CD14-positive monocyte (primary cell): ENCODE measurements around the gene CDH13. TPM values are rescaled to one million over a fixed set of nuclear protein-coding genes. Genes with fewer than 3 reads are reported as not detected.

Experiments
- DNase-seq, 3 donors: peaks; one replicate each; pipeline ENCODE4 v3.0.0-alpha.2; 2011 to 2022
- H2AFZ ChIP-seq: 2 replicates; pipeline ENCODE4 v1.6.0; 2012; ENCODE audit warnings: mild to moderate bottlenecking, low read depth, low read length, inconsistent platforms; ENCODE audit not compliant: insufficient read depth, poor library complexity, severe bottlenecking
- H3K27ac ChIP-seq, 2 donors: 1 replicate in 1 of 2; 2 replicates in 1 of 2; pipeline ENCODE4 v1.5.1; 2012 to 2013; ENCODE audit warnings: low read length in 2 of 2, control low read depth in 1 of 2, inconsistent platforms in 1 of 2, low read depth in 1 of 2, mild to moderate bottlenecking in 1 of 2
- H3K27me3 ChIP-seq, 2 donors: one replicate each; pipeline versions ENCODE4 v1.6.0 to v1.6.1; 2011 to 2013; ENCODE audit warnings: low read length in 2 of 2; ENCODE audit not compliant: control insufficient read depth in 2 of 2, insufficient read depth in 2 of 2
- H3K36me3 ChIP-seq, 2 donors: replicated peaks in 1 of 2; 1 replicate in 1 of 2; 2 replicates in 1 of 2; pipeline versions ENCODE4 v1.5.1 to v1.6.1; 2012 to 2013; ENCODE audit warnings: low read length in 2 of 2, control low read depth in 1 of 2, inconsistent platforms in 1 of 2, mild to moderate bottlenecking in 1 of 2; ENCODE audit not compliant: insufficient read depth in 2 of 2, control insufficient read depth in 1 of 2
- H3K4me1 ChIP-seq, 2 donors: 1 replicate in 1 of 2; 2 replicates in 1 of 2; pipeline versions ENCODE4 v1.5.1 to v1.6.1; 2012 to 2013; ENCODE audit warnings: low read length in 2 of 2, control low read depth in 1 of 2, inconsistent platforms in 1 of 2, mild to moderate bottlenecking in 1 of 2, moderate library complexity in 1 of 2; ENCODE audit not compliant: insufficient read depth in 2 of 2, control insufficient read depth in 1 of 2
- H3K4me2 ChIP-seq: replicated peaks from 2 replicates; pipeline ENCODE3; 2012; ENCODE audit warnings: low read length, moderate library complexity, mild to moderate bottlenecking; ENCODE audit not compliant: poor library complexity, severe bottlenecking; ENCODE audit errors: extremely low read depth
- H3K4me3 ChIP-seq, 3 experiments: fragments of 200-600 bp in 1 of 3; sonication (generic) in 1 of 3; replicated peaks in 1 of 3; 1 replicate in 2 of 3; 2 replicates in 1 of 3; pipeline ENCODE4 v1.5.1; 2011 to 2013; ENCODE audit warnings: low read length in 3 of 3, mild to moderate bottlenecking in 3 of 3, control low read depth in 2 of 3, low read depth in 2 of 3, inconsistent platforms in 1 of 3, moderate library complexity in 1 of 3
- H3K79me2 ChIP-seq: 2 replicates; pipeline ENCODE4 v1.6.0; 2012; ENCODE audit warnings: mild to moderate bottlenecking, control low read depth, inconsistent platforms, low read length, moderate library complexity; ENCODE audit not compliant: insufficient read depth
- H3K9ac ChIP-seq: 2 replicates; pipeline ENCODE4 v1.6.0; 2017; ENCODE audit warnings: low read length, mild to moderate bottlenecking; ENCODE audit not compliant: insufficient read depth, poor library complexity, severe bottlenecking
- H3K9me3 ChIP-seq, 2 donors: replicated peaks in 1 of 2; 1 replicate in 1 of 2; 2 replicates in 1 of 2; pipeline versions ENCODE4 v1.5.1 to v1.6.1; 2012 to 2013; ENCODE audit warnings: low read length in 2 of 2, control low read depth in 1 of 2; ENCODE audit not compliant: control insufficient read depth in 1 of 2, insufficient read depth in 1 of 2
- H4K20me1 ChIP-seq: 2 replicates; pipeline ENCODE4 v1.6.0; 2012; ENCODE audit warnings: mild to moderate bottlenecking, low read length, control low read depth, moderate library complexity; ENCODE audit not compliant: insufficient read depth
- H3K27ac Mint-ChIP-seq, 7 donors: one replicate each; pipeline ENCODE4 v1.8.0; 2020; ENCODE audit warnings: mild to moderate bottlenecking in 7 of 7, mixed read lengths in 7 of 7, moderate library complexity in 6 of 7, inconsistent platforms in 2 of 7
- H3K27me3 Mint-ChIP-seq, 3 donors: one replicate each; pipeline ENCODE4 v1.8.0; 2021 to 2022; ENCODE audit warnings: low read depth in 3 of 3, mild to moderate bottlenecking in 3 of 3, mixed read lengths in 3 of 3, moderate library complexity in 3 of 3, inconsistent platforms in 1 of 3
- H3K36me3 Mint-ChIP-seq, 2 donors: one replicate each; pipeline ENCODE4 v1.8.0; 2020; ENCODE audit warnings: mixed read lengths in 2 of 2, inconsistent platforms in 1 of 2, mild to moderate bottlenecking in 1 of 2
- H3K4me1 Mint-ChIP-seq: one replicate; pipeline ENCODE4 v1.8.0; 2020; ENCODE audit warnings: mild to moderate bottlenecking, mixed read lengths
- H3K4me3 Mint-ChIP-seq, 2 donors: one replicate each; pipeline ENCODE4 v1.8.0; 2020; ENCODE audit warnings: mild to moderate bottlenecking in 2 of 2, mixed read lengths in 2 of 2, moderate library complexity in 1 of 2
- H3K9me3 Mint-ChIP-seq, 7 donors: one replicate each; pipeline ENCODE4 v1.8.0; 2020 to 2022; ENCODE audit warnings: mixed read lengths in 7 of 7, mild to moderate bottlenecking in 6 of 7, moderate library complexity in 6 of 7, inconsistent platforms in 2 of 7
- WGBS: methylation state at CpG from one replicate; pipeline ENCODE4 v1.1.5; 2013; ENCODE audit warnings: missing lambda C conversion rate; ENCODE audit not compliant: insufficient coverage; 5-methylcytosine and 5-hydroxymethylcytosine counted together
- intact Hi-C, 2 donors: fragments of 100-400 bp; cut with micrococcal nuclease; formaldehyde crosslinking; loops; one replicate each; pipeline versions ENCODE4 v1.15.0 to v1.15.1; 2023
- polyA plus RNA-seq, 3 donors: library from polyadenylated mRNA; depleted of rRNA in 1 of 3; unstranded in 2 of 3; stranded (reverse) in 1 of 3; fragments of 300-500 nt in 2 of 3; fragments of >200 nt in 1 of 3; fragmentation: Illumina TruSeq in 2 of 3; gene quantifications; 1 replicate in 2 of 3; 2 replicates in 1 of 3; pipeline ENCODE4 v1.2.3, GENCODE V29; 2012 to 2021
- TF ChIP-seq, protein P1 (sequence below): fragments of 200-600 bp; IDR thresholded peaks from one replicate; pipeline ENCODE4 v1.8.0; 2022; ENCODE audit warnings: antibody characterized with exemption, mild to moderate bottlenecking

CDH13 gene
- polyA plus RNA-seq, 3 donors: 0.13 to 0.19 TPM; not detected in 1

GRCh38 chr16:82660075-82660645 is 33.4 kb downstream of the CDH13 start:
- no peaks in the 10 kb centered on the region for H3K9me3 ChIP-seq
- no peak overlapping the region for H3K9ac ChIP-seq
- no peak overlapping the region for H3K4me3 ChIP-seq
- no peaks in the 10 kb centered on the region for H3K9me3 Mint-ChIP-seq
- TF ChIP-seq, protein P1, sequence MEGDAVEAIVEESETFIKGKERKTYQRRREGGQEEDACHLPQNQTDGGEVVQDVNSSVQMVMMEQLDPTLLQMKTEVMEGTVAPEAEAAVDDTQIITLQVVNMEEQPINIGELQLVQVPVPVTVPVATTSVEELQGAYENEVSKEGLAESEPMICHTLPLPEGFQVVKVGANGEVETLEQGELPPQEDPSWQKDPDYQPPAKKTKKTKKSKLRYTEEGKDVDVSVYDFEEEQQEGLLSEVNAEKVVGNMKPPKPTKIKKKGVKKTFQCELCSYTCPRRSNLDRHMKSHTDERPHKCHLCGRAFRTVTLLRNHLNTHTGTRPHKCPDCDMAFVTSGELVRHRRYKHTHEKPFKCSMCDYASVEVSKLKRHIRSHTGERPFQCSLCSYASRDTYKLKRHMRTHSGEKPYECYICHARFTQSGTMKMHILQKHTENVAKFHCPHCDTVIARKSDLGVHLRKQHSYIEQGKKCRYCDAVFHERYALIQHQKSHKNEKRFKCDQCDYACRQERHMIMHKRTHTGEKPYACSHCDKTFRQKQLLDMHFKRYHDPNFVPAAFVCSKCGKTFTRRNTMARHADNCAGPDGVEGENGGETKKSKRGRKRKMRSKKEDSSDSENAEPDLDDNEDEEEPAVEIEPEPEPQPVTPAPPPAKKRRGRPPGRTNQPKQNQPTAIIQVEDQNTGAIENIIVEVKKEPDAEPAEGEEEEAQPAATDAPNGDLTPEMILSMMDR: no peak
- no peaks in the 10 kb centered on the region for H3K27me3 ChIP-seq
- no peaks in the 10 kb centered on the region for H3K79me2 ChIP-seq
- H3K36me3 Mint-ChIP-seq: no peaks in the 10 kb centered on the region
- H3K27ac ChIP-seq: no peak overlapping the region
- H4K20me1 ChIP-seq: no peaks in the 10 kb centered on the region
- DNase-seq: no peak
- no peak overlapping the region for H3K4me3 Mint-ChIP-seq
- no peaks in the 10 kb centered on the region for H3K36me3 ChIP-seq
- no peak overlapping the region for H3K27ac Mint-ChIP-seq
- intact Hi-C loops: no loop called here
- H3K4me2 ChIP-seq: no peak overlapping the region
- peaks cover 5 to 13% (median 6%) of the 10 kb centered on the region in 3 donors for H3K27me3 Mint-ChIP-seq
- no peak overlapping the region for H2AFZ ChIP-seq
- WGBS: 60% methylated on average over 5 of the region's 8 CpGs
- H3K4me1 ChIP-seq: no peaks in the 10 kb centered on the region
- no peaks in the 10 kb centered on the region for H3K4me1 Mint-ChIP-seq

DNA sequence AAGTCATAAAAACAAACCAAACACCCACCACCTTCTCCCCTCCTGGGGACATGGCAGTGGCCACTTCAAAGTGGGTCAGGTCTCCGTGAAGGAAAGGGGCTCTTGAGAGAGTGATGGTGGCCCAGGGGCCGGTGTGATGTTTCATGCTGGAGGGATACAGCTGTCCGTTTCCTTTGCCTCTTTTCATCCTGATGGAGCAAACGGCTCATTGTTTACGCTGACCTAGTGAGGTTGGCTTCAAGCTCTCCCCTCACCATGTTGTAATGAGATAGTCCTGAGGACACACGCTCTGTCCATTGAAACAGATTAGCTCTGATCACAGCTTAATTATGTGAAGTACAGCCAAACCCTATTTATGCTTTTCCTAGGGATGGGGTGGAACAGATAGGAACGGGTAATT is 34.2 kb downstream of the CDH13 start:
- Mint-ChIP-seq H3K4me3 (no peak overlapping the region), H3K36me3 (no peaks in the 10 kb centered on the region), H3K27ac (no peak overlapping the region), H3K27me3 (peaks cover 3 to 10% (median 3%) of the 10 kb centered on the region in 3 donors), H3K9me3 (peaks cover 0 to 2% (median 0%) of the 10 kb centered on the region in 7 donors), H3K4me1 (no peaks in the 10 kb centered on the region)
- Histone ChIP-seq H3K27me3 (no peaks in the 10 kb centered on the region), H3K27ac (no peak overlapping the region), H2AFZ (no peak overlapping the region), H3K79me2 (no peaks in the 10 kb centered on the region), H3K4me3 (no peak overlapping the region), H4K20me1 (no peaks in the 10 kb centered on the region), H3K36me3 (no peaks in the 10 kb centered on the region), H3K4me1 (no peaks in the 10 kb centered on the region), H3K9me3 (no peaks in the 10 kb centered on the region), H3K4me2 (no peak overlapping the region), H3K9ac (no peak overlapping the region)
- TF ChIP-seq, protein P1: no peak
- intact Hi-C loops: no loop called here
- DNase-seq: no peak
- 100% methylated on average over 1 of the region's 7 CpGs for WGBS
